IPS DF 19.7 (cell line): ENCODE measurements around the gene OR10J5.
"Not testable (repeated sequence)": the region's sequence is repeated elsewhere in the genome, so short reads cannot be mapped to it uniquely, and the experiment has no call there.

Source experiments
- DNase-seq: peaks from one replicate; pipeline ENCODE4 v3.0.0-alpha.2; 2013; ENCODE audit warnings: low read depth, low spot score

Gene OR10J5

GRCh38 chr1:159535907-159536306 lies at the start of gene OR10J5:
TSS of gene OR10J5 (minus strand) at chr1:159536007. CDS start at chr1:159536007, 0 bp downstream.
- DNase-seq, result no peak

- no peak for DNase-seq
Observed at GRCh38 chr1:159584536-159584935, 48.7 kb upstream of the OR10J5 start.

GRCh38 chr1:159581422-159581821 lies 45.6 kb upstream of the OR10J5 start:
- DNase-seq, result no peak

GRCh38 chr1:159580340-159580739 lies 44.5 kb upstream of the OR10J5 start:
- no peak for DNase-seq

GRCh38 chr1:159577446-159577845 lies 41.6 kb upstream of the OR10J5 start:
- DNase-seq, result no peak

- DNase-seq, result no peak
Observed at GRCh38 chr1:159562680-159563079, 26.9 kb upstream of the OR10J5 start.

GRCh38 chr1:159561497-159561896 lies 25.7 kb upstream of the OR10J5 start:
- no peak for DNase-seq

- DNase-seq, result no peak
Observed at GRCh38 chr1:159560599-159560998, 24.8 kb upstream of the OR10J5 start.

- DNase-seq, result no peak
Observed at GRCh38 chr1:159556931-159557369, 21.1 kb upstream of the OR10J5 start.

- no peak for DNase-seq
Observed at GRCh38 chr1:159554696-159555095, 18.9 kb upstream of the OR10J5 start.

GRCh38 chr1:159554261-159554660 lies 18.5 kb upstream of the OR10J5 start:
- DNase-seq, result no peak

- no peak for DNase-seq
Observed at GRCh38 chr1:159548126-159548525, 12.3 kb upstream of the OR10J5 start.

GRCh38 chr1:159532922-159533321 lies 2.9 kb downstream of the OR10J5 start:
- no peak for DNase-seq

- DNase-seq, result not testable (repeated sequence)
Observed at GRCh38 chr1:159524792-159525191, 11.0 kb downstream of the OR10J5 start.

- no peak for DNase-seq
Observed at GRCh38 chr1:159510229-159510541, 25.6 kb downstream of the OR10J5 start.

- DNase-seq, result no peak
Observed at GRCh38 chr1:159509440-159510228, 26.2 kb downstream of the OR10J5 start.

- no peak for DNase-seq
Observed at GRCh38 chr1:159508951-159509350, 26.9 kb downstream of the OR10J5 start.

- no peak for DNase-seq
Observed at GRCh38 chr1:159505676-159506075, 30.1 kb downstream of the OR10J5 start.

- DNase-seq, result no peak
Observed at GRCh38 chr1:159501082-159501481, 34.7 kb downstream of the OR10J5 start.

- not testable (repeated sequence) for DNase-seq
Observed at GRCh38 chr1:159494513-159495210, 41.1 kb downstream of the OR10J5 start.

GRCh38 chr1:159493354-159493753 lies 42.5 kb downstream of the OR10J5 start:
- no peak for DNase-seq

GRCh38 chr1:159492575-159493323 lies 43.1 kb downstream of the OR10J5 start:
- no peak for DNase-seq
